Measurements from ENCODE around the gene UBA52.
A peak's percentile ranks its signal among the peaks of the same experiment; 100 is the strongest.
"Not testable (repeated sequence)": the region's sequence is repeated elsewhere in the genome, so short reads cannot be mapped to it uniquely, and the experiment has no call there.

The UBA52 gene

DNA sequence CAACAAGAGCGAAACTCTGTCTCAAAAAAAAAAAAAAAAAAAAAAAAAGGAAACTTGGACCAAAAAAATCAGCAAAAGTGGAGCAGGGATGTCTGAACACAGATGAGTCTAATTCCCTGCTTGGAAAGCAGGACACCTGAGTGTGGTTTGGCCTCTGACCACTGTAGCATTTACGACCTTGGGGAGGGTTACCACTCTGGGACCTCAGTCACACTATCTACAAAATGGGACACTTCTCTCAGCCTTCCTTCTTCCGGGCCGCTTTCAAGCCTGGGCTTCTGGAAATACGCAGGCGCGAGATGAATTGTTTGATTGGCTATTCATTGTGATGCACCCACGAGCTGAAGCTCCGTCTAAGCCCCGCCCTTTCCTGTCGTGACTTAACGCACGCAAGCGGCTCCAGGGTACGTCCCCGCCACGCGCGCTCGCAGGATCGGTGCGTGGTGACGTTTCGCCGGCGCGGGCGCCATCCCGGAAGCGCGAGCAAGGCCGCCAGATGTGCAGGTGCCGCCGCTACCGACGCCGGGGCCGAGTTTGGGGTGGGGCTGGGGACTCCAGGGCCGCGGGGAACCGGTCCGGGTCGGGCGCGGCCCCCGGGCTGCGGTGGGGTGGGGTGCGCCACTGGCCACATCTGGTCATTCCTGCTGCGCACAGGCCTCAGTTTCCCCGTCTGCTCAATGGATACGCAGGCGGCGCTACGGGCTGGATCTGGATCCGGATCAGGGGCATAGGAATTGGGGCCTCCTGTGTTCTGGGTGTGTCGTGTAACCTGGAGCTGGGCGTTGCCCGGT, 14.1 kb upstream of the UBA52 start, which contains the start of gene KXD1:
Gene KXD1, plus strand, starts transcription at position 460 of the 791 bp plus-strand sequence. CDS start 4,187 bp downstream, outside the sequence.
- peak; percentile 95 to 99 for DNase-seq (ENCODE audit: low read depth in 2 of 2)

DNA sequence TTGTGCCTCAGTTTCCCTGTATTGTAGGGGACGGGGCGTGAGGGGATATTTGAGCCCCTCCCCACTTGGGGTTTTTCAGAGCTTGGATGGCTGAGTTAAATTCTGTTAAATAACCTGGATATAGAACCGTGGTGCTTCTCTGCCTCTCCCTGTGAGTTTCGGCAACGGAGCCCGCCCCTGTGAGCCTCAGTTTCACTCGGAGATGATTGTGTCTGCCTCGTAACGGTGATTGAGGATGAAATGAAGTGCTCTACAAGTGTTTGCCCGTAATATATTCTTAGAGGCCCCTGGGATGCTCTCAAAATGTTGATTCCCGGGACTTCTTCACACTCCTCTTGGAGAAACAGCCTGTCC, 13.5 kb upstream of the UBA52 start:
- no peak for DNase-seq (ENCODE audit: low read depth in 2 of 2)

DNA sequence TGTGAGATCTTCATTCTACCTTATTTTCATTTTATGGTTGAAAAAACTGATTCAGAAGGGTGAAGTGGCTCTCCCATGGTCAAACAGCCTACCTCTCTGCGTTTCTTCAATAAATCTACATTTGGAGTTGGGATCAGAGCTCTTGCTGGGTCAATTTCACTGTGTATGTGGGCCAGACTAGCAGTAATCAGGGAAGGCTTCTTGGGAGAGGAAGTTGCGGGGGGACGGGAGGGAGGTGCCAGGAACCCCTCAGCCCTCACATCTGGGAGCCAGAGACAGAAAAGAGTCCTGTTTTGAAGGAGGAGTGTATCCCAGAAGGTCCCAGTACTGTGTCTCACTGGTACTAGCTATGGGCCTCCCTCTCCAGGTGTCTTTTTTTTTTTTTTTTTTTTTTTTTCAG, 13.1 kb upstream of the UBA52 start:
- no peak for DNase-seq (ENCODE audit: low read depth in 2 of 2)

DNA sequence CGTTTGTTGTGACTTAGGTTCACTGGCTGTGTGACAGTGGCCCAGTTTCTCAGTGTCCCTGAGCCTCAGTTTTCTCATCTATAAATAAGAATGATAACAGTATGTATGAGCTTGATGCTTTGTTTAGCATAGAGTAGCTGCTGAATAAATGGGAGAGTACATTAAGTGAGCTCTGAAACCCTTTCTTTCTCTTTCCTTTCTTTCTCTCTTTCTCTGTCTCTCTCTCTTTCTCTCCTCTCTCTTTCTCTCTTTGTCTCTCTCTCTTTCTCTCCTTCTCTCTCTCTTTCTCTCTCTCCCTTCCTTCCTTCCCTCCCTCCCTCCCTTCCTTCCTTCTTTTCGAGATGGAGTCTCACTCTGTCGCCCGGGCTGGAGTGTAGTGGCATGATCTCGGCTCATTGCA, 12.0 kb upstream of the UBA52 start:
- no peak for DNase-seq (ENCODE audit: low read depth in 2 of 2)

DNA sequence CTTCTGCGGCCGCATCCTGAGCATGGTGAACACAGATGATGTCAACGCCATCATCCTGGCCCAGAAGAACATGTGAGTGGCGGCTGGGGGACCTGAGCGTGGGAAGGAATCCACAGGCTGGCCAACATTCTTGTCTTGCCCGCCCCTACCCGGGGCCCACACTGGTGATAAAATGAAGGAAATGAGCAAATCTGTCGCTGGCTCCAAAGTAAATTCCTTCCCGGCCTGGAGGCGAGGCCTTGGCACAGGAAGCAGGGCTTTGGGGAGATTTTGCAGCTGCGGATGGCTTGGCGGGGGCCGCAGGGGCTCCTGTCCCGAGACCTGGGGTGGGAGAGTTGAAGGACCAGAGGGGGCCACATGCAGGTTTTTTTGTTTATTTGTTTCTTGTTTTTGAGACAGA, 9.6 kb upstream of the UBA52 start:
- DNase-seq (ENCODE audit: low read depth in 2 of 2) = no peak

DNA sequence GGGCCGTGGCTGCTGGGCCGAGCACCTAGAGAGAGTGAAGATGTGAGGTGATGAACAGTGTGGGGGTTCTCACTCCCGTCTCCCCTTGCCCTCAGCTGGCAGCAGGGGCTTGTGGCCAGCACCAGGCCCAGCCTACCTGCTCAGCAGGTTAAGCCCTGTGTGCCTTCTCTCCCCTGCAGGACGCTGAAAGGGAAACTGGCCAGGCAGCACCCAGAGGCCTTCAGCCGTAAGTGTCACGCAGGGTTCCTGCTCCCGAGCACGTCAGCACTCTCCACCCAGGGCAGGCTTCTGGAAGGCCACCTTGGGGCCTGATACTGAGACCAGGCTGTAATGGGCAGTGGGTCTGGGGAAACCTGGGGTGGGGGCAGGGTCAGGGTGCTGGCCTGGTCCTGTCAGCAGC, 4.7 kb upstream of the UBA52 start:
- no peak for DNase-seq (ENCODE audit: low read depth in 2 of 2)

DNA sequence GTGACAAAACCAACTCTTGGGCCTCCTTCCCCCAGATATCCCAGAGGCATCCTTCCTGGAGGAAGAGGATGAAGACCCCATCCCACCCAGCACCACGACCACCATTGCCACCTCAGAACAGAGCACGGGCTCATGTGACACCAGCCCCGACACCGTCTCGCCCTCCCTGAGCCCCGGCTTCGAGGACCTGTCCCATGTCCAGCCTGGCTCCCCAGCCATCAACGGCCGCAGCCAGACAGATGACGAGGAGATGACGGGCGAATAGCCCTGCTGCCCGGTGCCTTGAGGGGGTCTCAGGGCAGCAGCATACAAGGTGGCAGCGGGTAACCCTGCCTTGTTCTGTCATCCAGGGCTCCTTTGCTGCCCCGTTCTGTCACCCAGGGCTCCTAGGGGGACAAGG, 3.3 kb upstream of the UBA52 start:
- no peak for DNase-seq (ENCODE audit: low read depth in 2 of 2)

DNA sequence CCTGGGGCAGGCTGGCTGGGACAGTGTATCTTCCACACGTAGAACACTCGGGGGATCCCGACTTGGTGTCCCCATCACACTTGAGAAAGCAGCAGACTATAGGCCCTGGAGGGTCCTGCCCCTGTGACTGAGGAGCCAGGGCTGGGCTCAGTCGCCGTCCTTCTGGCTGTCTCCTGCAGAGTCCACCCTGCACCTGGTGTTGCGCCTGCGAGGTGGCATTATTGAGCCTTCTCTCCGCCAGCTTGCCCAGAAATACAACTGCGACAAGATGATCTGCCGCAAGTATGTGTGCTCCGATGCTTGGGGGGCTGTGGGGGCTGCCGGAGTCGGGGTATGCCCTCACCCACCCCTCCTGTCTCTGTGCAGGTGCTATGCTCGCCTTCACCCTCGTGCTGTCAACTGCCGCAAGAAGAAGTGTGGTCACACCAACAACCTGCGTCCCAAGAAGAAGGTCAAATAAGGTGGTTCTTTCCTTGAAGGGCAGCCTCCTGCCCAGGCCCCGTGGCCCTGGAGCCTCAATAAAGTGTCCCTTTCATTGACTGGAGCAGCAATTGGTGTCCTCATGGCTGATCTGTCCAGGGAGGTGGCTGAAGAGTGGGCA, 3.1 kb downstream of the UBA52 start:
- no peak for DNase-seq (ENCODE audit: low read depth in 2 of 2)

DNA sequence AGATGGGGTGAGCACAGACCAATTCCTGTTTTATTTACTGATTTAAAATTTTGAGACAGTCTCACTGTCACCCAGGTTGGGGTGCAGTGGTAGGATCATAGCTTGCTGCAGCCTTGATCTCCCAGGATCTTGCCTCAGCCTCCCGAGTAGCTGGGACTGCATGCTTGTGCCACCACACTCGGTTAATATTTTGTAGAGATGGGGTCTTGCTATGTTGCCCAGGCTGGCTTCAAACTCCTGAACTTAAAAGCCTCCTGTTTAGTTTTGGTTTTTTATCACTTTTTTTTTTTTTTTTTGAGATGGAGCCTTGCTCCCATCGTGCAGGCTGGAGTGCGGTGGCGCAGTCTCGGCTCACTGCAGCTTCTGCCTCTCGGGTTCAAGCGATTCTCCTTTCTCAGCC, 4.7 kb downstream of the UBA52 start:
- DNase-seq (ENCODE audit: low read depth in 2 of 2) = no peak

DNA sequence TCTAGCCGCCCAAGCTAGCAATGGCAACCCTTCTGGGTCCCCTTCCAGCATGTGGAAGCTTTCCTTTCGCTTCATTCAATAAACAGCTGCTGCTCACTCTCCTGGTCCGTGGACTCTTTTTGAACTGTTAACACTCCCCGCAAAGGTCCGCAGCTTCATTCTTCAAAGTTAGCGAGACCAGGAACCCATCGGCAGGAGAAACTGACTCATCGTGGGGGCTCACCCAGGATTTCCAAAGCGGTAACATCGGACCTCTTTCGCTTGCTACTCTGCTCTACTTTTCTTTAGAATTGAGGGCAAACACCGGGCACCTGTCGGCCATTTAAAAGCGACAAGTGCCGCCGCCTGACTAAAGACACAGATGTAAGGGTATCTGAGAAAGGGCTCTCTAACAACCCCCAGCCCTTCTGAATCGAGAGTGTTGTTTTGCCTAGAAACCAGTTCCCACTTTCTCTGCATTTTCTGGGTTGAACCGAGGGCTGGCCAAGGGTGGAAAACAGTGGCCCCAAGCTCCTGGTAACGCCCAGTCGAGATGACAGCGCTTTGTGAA, 5.8 kb downstream of the UBA52 start:
- no peak for DNase-seq (ENCODE audit: low read depth in 2 of 2)

DNA sequence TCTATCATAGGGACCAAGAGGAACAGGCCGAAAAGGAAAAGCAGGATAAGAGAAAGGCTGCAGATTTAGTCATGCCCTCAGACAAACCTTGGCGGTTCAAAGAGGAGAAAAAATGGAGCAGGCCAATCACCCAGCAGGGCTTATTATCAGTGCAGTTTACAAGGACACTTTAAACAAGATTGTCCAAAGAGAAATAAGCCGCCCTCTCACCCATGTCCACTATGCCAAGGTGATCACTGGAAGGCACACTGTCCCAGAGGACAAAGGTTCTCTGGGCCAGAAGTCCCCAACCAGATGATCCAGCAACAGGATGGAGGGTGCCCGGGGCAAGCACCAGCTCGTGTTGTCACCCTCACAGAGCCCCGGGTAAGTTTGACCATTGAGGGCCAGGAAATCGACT, 8.7 kb downstream of the UBA52 start:
- no peak for DNase-seq (ENCODE audit: low read depth in 2 of 2)

DNA sequence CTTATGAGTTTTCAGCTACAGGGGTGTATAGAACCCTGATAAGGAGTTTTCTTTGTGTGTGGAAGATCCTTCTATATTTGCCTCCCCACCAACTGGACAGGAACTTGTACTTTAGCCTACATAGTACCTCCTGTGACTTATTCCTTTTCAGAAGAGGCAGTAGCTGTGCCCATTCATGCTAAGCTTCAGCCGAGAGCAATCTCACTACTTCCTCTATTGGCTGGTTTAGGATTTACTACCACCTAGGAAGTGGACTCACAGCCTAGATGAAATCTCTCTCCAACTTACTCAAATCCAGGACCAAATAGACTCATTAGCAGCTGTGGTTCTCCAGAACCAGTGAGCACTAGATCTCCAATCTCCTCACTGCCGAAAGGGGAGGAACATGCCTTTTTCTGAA, 14.6 kb downstream of the UBA52 start:
- DNase-seq (ENCODE audit: low read depth in 2 of 2) = no peak

DNA sequence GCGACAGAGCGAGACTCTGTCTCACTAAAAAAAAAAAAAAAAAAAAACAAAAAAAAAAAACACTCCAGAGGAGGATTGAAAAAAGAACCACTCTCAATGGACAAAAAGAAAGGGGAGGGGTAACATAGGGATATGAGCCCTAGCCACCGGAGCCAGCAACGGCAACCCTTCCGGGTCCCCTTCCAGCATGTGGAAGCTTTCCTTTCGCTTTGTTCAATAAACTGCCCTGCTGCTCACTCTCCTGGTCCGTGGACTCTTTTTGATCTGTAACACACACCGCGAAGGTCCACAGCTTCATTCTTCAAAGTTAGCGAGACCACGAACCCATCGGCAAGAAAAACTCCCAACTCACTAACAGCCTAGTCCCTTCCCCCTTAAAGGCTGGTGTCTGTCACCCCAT, 15.9 kb downstream of the UBA52 start:
- DNase-seq (ENCODE audit: low read depth in 2 of 2) = no peak

DNA sequence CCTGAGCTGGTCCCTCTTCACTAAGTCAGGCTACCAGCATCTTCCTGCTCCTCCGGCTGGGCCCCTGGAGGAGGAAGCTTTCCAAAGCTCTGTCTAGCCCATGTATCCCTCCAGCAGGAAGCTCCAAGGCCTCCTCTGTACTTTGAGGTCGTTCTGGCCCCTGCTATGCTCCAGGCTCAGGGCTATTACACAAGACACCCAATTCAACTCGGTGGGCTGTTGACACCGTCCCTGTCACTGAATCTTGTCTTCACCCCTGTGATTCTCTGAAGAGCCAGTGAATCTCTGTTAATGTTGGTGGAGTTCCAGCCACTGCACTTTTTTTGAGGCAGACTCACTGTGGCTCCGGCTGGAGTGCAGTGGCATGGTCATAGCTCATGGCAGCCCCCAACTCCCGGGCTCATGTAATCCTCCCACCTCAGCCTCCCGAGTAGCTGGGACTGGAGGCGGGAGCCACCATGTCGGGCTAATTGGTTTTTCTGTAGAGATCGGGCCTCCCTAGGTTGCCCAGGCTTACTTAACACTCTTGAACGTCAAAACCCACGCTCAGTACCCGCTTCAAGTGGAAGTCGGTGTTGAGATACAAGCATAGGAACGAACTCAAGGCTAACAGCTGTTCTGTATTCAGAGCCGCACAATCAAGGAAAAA, 16.4 kb downstream of the UBA52 start:
- no peak for DNase-seq (ENCODE audit: low read depth in 2 of 2)

DNA sequence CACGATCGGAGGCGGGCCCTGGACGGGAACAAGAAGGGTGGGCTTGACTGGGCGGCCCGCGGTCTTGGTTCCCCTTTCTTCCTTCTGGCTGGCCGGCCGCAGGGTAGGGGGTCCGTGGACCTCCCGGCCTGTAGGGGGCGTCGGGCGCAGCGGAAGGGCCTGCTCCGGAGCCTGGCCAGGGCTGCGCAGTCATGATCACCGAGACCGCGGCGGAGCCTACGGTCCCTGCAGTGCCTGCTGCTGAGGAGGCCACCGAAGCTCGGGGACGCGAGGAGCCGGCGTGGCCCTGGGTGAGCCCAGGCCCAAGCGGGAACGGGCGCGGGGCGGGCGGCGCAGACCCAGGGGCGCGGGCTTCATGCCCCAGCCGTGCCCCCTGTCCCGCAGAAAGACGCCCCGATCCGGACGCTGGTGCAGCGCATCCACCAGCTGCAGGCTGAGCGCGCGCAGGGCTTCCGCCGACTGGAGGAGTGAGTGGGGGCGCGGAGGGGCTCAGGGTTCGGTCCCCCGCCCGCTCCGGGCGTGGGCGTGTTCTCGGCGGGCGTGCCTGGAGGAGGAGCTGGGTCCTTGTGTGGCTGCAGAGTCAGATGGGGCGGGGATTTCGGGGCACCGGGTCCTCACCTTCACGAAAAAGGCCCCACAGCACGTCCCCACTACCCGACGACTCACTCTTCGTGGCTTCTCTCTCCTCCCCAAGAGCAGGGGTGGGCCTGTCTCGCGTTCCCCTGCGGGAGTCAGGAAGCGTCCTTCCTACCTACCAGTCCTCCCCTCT, 17.1 kb downstream of the UBA52 start, which contains the start of gene REX1BD:
Gene REX1BD, plus strand, starts transcription at position 188 of the 769 bp plus-strand sequence. Its CDS starts 4 bp downstream, at position 192.
- DNase-seq (ENCODE audit: low read depth in 2 of 2) = peak; percentile 80 to 84

DNA sequence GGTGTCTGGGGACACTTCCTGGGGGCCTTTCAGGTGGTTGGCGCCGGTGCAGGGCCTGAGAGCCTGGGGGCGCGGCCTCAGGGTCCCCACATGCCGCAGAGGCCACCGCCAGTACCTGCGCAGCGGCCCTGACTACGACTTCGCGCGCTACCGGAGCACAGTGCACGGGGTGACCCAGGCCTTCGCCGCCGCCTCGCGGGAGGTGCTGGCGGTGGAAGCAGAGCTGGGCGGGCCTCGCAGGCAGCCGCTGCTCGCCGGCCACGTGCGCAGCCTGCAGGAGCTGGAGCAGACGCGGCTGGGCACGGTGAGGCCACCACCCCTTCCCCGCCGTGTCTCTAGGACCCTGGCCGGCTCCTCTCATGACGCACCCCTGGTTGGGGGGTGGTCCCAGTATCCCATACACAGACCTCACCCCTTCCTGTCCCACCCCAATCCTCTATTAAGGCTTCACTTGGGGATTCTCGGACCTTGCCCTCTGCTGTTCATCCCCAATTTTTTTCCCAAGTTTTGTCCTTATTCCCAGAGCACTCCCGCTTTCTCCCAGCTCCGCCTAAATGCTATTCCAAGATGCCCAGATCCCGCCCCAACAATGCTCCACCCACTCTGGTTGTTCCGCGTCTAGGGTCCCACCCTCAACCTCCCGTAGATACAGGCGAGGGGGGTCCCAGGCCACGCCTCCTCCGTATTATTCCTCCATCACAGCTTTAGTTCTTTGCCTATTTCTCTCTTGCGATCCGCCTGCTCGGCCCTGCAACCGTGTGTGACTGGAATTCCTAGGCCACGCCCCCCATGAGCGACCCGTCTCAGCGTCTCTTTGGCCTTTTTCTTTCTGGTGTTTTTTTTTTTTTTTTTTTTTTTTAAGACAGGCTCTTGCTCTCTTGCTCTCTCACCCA, 18.0 kb downstream of the UBA52 start:
- DNase-seq (ENCODE audit: low read depth in 2 of 2) = peak in 1 of 2 donors; percentile 43

DNA sequence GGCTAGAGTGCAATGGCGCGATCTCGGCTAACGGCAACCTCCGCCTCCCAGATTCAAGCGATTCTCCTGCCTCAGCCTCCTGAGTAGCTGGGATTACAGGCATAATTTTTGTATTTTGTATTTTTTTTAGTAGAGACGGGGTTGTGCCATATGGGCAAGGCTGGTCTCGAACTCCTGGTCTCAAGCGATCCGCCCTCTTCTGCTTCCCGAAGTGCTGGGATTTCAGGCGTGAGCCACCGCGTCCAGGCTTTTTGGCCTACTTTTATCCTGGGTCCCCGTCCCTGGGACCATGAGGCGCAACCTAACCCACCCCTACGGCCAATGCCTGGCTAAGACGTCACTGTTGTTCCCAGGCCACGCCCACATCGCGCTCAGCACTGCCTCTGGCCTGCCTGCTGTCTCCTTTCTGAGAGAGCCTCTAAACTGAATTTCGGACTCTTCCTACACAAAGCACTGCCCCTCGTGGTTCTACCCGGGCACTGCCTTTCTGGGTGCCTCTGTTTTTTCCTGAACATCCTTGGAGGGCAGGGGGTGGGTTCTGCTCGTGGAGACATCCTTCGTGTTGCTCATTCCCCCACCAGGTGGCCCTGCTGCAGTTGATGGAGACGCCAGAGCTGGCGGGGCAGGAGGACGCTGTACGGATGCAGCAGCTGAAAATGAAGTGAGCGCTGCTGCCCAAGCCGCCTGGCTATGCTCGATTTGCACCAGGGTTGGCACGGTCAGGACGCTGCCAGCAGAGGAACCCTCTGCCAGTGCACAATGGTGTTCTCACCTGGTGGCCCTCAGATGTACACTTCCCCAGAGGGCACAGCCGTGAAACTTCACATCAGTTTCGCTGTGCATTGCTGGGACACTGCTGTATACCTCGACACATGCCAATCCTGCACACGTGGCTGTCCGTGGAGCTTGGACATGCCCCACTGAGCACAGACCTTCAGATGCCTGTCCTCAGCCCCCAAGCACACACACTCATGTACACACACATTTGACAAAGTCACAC, 18.9 kb downstream of the UBA52 start:
- no peak for DNase-seq (ENCODE audit: low read depth in 2 of 2)

DNA sequence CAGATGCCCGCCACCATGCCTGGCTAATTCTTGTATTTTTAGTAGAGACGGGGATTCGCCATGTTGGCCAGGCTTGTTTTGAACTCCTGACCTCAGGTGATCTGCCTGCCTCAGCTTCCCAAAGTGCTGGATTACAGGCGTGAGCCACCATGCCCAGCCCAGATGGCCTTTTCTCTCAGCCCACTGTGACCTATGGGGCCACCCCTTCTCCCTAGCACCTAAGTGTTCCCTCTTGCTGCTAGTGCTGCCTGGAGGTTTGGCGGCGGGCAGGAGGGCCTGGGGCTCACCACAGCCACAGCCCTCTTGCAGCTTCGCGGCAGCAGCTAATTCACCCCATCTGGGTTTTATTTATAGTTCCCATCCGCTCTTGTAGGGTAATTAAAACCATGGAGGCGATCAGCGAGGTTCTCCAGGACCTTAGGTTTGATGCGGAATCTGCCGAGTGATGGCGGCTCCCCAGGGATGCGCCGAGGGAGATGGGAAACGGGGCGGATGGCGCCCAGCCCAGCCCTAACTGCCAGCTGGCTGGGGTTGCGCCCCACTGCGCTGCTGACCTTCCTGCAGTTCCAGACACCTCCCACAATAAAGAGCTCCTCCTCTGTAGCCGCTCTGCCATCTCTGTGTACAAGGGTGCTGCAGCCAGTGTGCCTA, 20.2 kb downstream of the UBA52 start:
- DNase-seq (ENCODE audit: low read depth in 2 of 2) = no peak

DNA sequence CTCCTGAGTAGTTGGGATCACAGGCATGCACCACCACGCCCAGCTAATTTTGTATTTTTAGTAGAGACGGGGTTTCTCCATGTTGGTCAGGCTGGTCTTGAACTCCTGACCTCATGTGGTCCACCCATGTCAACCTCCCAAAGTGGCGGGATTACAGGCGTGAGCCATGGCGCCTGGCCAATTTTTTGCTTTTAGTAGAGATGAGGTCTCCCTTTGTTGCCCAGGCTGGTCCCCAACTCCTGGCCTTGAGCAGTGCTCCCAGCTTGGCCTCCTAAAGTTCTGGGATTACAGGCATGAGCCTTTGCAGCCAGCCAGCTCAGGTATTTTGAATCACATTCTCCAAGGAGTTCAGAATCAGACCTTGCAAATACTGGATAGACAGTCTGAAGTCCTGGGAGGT, 21.1 kb downstream of the UBA52 start:
- DNase-seq (ENCODE audit: low read depth in 2 of 2) = not testable (repeated sequence)
